ENCODE results near the gene ATAD3C.
A peak's percentile ranks its signal among the peaks of the same experiment; 100 is the strongest.
"Not testable (repeated sequence)": the region's sequence is repeated elsewhere in the genome, so short reads cannot be mapped to it uniquely, and the experiment has no call there.

ATAD3C gene

GRCh38 chr1:1418464-1419362, 30.8 kb upstream of the ATAD3C start:
- DNase-seq = no peak

GRCh38 chr1:1419363-1419812, 30.1 kb upstream of the ATAD3C start:
- DNase-seq = no peak

- DNase-seq = peak in 1 of 2 donors; percentile 17
These were observed 29.5 kb upstream of the ATAD3C start for GRCh38 chr1:1419813-1420653.

GRCh38 chr1:1420654-1421141, 28.8 kb upstream of the ATAD3C start:
- DNase-seq = no peak

GRCh38 chr1:1421147-1421906, 28.2 kb upstream of the ATAD3C start, which contains the start of gene ANKRD65:
ANKRD65 (minus strand) TSS chr1:1421276; CDS start chr1:1421005, 271 bp downstream.
- no peak for DNase-seq

- DNase-seq = no peak
These were observed 27.5 kb upstream of the ATAD3C start for GRCh38 chr1:1421907-1422464.

GRCh38 chr1:1422465-1423244, 26.8 kb upstream of the ATAD3C start:
- DNase-seq = no peak

GRCh38 chr1:1423245-1423597, 26.3 kb upstream of the ATAD3C start:
- DNase-seq = no peak

- DNase-seq = no peak
These were observed 24.8 kb upstream of the ATAD3C start for GRCh38 chr1:1424707-1425106.

GRCh38 chr1:1425426-1425752, 24.1 kb upstream of the ATAD3C start:
- DNase-seq = no peak

- DNase-seq = no peak
These were observed 23.6 kb upstream of the ATAD3C start for GRCh38 chr1:1425753-1426495.

- no peak for DNase-seq
These were observed 22.9 kb upstream of the ATAD3C start for GRCh38 chr1:1426496-1427105.

- no peak for DNase-seq
These were observed 22.2 kb upstream of the ATAD3C start for GRCh38 chr1:1427106-1427819.

- DNase-seq = no peak
These were observed 21.7 kb upstream of the ATAD3C start for GRCh38 chr1:1427820-1428148.

- no peak for DNase-seq
These were observed 21.3 kb upstream of the ATAD3C start for GRCh38 chr1:1428174-1428573.

GRCh38 chr1:1428967-1429366, 20.5 kb upstream of the ATAD3C start:
- DNase-seq = not testable (repeated sequence)

GRCh38 chr1:1429671-1430073, 19.8 kb upstream of the ATAD3C start:
- no peak for DNase-seq

GRCh38 chr1:1430114-1430982, 19.1 kb upstream of the ATAD3C start:
- DNase-seq = no peak

Data from inflammatory macrophage (primary cell).